Airway epithelial cell (primary cell): Measurements from ENCODE around the gene TCTN1. TPM values are rescaled to one million over a fixed set of nuclear protein-coding genes. Genes with fewer than 3 reads are reported as not detected.

Experiments used
- total RNA-seq: library from RNA; depleted of rRNA; stranded (reverse); fragments of >200 nt; gene quantifications from 2 replicates; pipeline ENCODE4 v1.2.3, GENCODE V29; 2015

The TCTN1 gene
- total RNA-seq: 13.5 and 17.8 TPM in 2 replicates

DNA sequence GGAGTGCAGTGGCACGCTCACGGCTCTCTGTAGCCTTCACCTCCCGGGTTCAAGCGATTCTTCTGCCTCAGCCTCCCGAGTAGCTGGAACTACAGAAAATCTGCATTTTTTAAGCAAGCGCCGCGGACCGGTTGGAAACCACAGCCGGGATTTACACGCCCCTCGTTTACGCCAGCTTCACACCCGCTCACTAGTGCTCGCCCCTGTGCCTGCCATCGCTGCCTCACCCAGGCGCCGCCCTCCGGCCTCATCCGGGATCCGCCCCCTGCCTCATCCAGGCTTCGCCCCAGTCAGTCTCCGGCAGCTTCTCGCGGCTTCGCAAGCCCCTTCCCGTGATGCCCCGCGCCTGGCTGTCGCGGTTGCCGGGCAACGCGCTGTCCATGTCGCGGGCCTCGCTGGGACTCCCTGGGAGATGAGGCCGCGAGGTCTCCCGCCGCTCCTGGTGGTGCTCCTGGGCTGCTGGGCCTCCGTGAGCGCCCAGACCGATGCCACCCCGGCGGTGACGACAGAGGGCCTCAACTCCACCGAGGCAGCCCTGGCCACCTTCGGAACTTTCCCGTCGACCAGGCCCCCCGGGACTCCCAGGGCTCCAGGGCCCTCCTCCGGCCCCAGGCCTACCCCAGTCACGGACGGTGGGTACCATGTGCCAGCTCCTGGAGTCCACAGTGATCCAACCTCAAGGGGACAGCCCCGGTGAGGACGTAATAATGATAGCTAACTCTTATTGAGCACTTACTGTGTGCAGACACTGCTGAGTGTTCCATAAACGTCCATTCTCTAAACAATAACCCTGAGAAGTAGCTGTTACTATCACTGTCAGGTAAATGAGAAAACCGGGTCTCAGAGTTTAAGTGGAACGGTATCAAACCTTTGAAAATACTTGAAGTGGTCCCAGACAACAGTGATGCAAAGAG is at the start of gene TCTN1:
TSS of gene TCTN1 (plus strand) at position 359 of the 914 bp plus-strand sequence. CDS start at position 413, 54 bp downstream.

GRCh38 chr12:110583137-110584059 is 30.5 kb upstream of the TCTN1 start, which contains the start of gene PPTC7:
TSS of gene PPTC7 (minus strand) at chr12:110583318. CDS start at chr12:110583031, 287 bp downstream.

GRCh38 chr12:110688446-110689280 is 74.7 kb downstream of the TCTN1 start, which contains the start of gene HVCN1:
TSS of gene HVCN1 (minus strand) at chr12:110689115. CDS start at chr12:110683245, 5,870 bp downstream.

Other genes starting within 250 kb of the TCTN1 start
- 40.9 and 53.2 TPM in 2 replicates for gene ANAPC7, start 210.4 kb upstream of the TCTN1 start, total RNA-seq
- gene ARPC3, start 163.8 kb upstream of the TCTN1 start, total RNA-seq: 659 and 775 TPM in 2 replicates
- gene GPN3, start 145.9 kb upstream of the TCTN1 start, total RNA-seq: 17.0 and 20.9 TPM in 2 replicates
- 6.7 and 12.1 TPM in 2 replicates for gene FAM216A, start 145.3 kb upstream of the TCTN1 start, total RNA-seq
- 92.9 and 96.6 TPM in 2 replicates for gene VPS29, start 112.0 kb upstream of the TCTN1 start, total RNA-seq
- gene RAD9B, start 111.8 kb upstream of the TCTN1 start, total RNA-seq: 0.49 TPM in 1 of 2 replicates, not detected in the other
- gene PPTC7, start 30.8 kb upstream of the TCTN1 start, total RNA-seq: 7.1 and 9.6 TPM in 2 replicates
- 0.78 and 1.3 TPM in 2 replicates for gene HVCN1, start 75.0 kb downstream of the TCTN1 start, total RNA-seq
- 88.0 and 111 TPM in 2 replicates for gene PPP1CC, start 128.8 kb downstream of the TCTN1 start, total RNA-seq
- gene CCDC63, start 232.9 kb downstream of the TCTN1 start, total RNA-seq: not detected in 2 replicates